Keratinocyte (primary cell): ENCODE results near the gene SEC63. TPM values are rescaled to one million over a fixed set of nuclear protein-coding genes. Genes with fewer than 3 reads are reported as not detected.

Experiments used
- DNase-seq: peaks from one replicate; pipeline ENCODE4 v3.0.0-alpha.2; 2011; ENCODE audit warnings: low read depth, missing footprints, low spot score
- FAIRE-seq: peaks from 2 replicates; lab custom pipeline; 2011; peaks lifted over from hg19 to GRCh38; lab: Jason Lieb, UNC
- H2AFZ ChIP-seq: 2 replicates; pipeline ENCODE4 v1.6.0; 2012; ENCODE audit warnings: low read length, control low read depth, inconsistent platforms; ENCODE audit not compliant: control insufficient read depth
- H3K27ac ChIP-seq: 2 replicates; pipeline ENCODE4 v1.5.1; 2011; ENCODE audit warnings: low read length; ENCODE audit not compliant: control insufficient read depth, insufficient read depth
- H3K27me3 ChIP-seq: 3 replicates; pipeline ENCODE4 v1.6.0; 2011; ENCODE audit warnings: low read length; ENCODE audit not compliant: control insufficient read depth, insufficient read depth; ENCODE audit errors: extremely low read depth
- H3K36me3 ChIP-seq, 2 experiments: 2 replicates in 1 of 2; 3 replicates in 1 of 2; pipeline ENCODE4 v1.5.1; 2011; ENCODE audit warnings: low read length in 2 of 2, mild to moderate bottlenecking in 1 of 2; ENCODE audit not compliant: control insufficient read depth in 2 of 2, insufficient read depth in 2 of 2; ENCODE audit errors: extremely low read depth in 1 of 2
- H3K4me1 ChIP-seq: 3 replicates; pipeline ENCODE4 v1.5.1; 2011; ENCODE audit warnings: low read length; ENCODE audit not compliant: control insufficient read depth, insufficient read depth; ENCODE audit errors: extremely low read depth
- H3K4me2 ChIP-seq: 3 replicates; pipeline ENCODE4 v1.6.0; 2011; ENCODE audit warnings: low read depth, low read length; ENCODE audit not compliant: control insufficient read depth, insufficient read depth; ENCODE audit errors: extremely low read depth
- H3K4me3 ChIP-seq, 3 experiments: fragments of 200-600 bp in 1 of 3; sonication (generic) in 1 of 3; 2 replicates in 2 of 3; 3 replicates in 1 of 3; pipeline ENCODE4 v1.5.1; 2011 to 2016; ENCODE audit warnings: low read length in 3 of 3, mild to moderate bottlenecking in 3 of 3, control low read depth in 2 of 3, inconsistent platforms in 1 of 3, low read depth in 1 of 3, mixed read lengths in 1 of 3, mixed run types in 1 of 3, moderate library complexity in 1 of 3; ENCODE audit not compliant: control insufficient read depth in 2 of 3, insufficient read depth in 2 of 3; ENCODE audit errors: extremely low read depth in 1 of 3
- H3K79me2 ChIP-seq: 2 replicates; pipeline ENCODE4 v1.6.0; 2012; ENCODE audit warnings: low read length; ENCODE audit not compliant: control insufficient read depth, insufficient read depth
- H3K9ac ChIP-seq: 3 replicates; pipeline ENCODE4 v1.6.0; 2011; ENCODE audit warnings: low read length; ENCODE audit not compliant: control insufficient read depth, insufficient read depth; ENCODE audit errors: extremely low read depth
- H3K9me1 ChIP-seq: 3 replicates; pipeline ENCODE4 v1.6.0; 2011; ENCODE audit warnings: low read length; ENCODE audit not compliant: control insufficient read depth, insufficient read depth; ENCODE audit errors: extremely low read depth
- H3K9me3 ChIP-seq: 2 replicates; pipeline ENCODE4 v1.5.1; 2012; ENCODE audit warnings: low read depth, low read length; ENCODE audit not compliant: control insufficient read depth
- H4K20me1 ChIP-seq: 3 replicates; pipeline ENCODE4 v1.6.0; 2011; ENCODE audit warnings: low read length; ENCODE audit not compliant: control insufficient read depth, insufficient read depth; ENCODE audit errors: extremely low read depth
- CTCF ChIP-seq, 3 experiments: IDR thresholded peaks in 1 of 3; conservative IDR thresholded peaks in 1 of 3; optimal IDR thresholded peaks in 1 of 3; 2 replicates in 2 of 3; 3 replicates in 1 of 3; pipeline versions ENCODE3 to v1.5.1; 2011; ENCODE audit warnings: low read length in 3 of 3, mild to moderate bottlenecking in 3 of 3, moderate library complexity in 2 of 3, control low read depth in 1 of 3, inconsistent platforms in 1 of 3; ENCODE audit not compliant: insufficient read depth in 2 of 3; ENCODE audit errors: extremely low read depth in 1 of 3
- EZH2 ChIP-seq: IDR thresholded peaks from one replicate; pipeline ENCODE4 v1.6.1; 2012; ENCODE audit warnings: inconsistent platforms, mild to moderate bottlenecking, low read length, moderate library complexity
- dilution Hi-C: fragments of 300-500 bp; cut with MboI; formaldehyde crosslinking; loops from one replicate; pipeline ENCODE4 v1.7.0; 2020; ENCODE audit warnings: low sequenced_read_pairs; ENCODE audit not compliant: extremely low pct_ligation_motif_present
- polyA plus RNA-seq, 5 experiments: library from polyadenylated mRNA; depleted of rRNA in 3 of 5; stranded (reverse) in 3 of 5; stranded (forward) in 1 of 5; unstranded in 1 of 5; fragments of >200 nt; gene quantifications; 1 replicate in 1 of 5; 2 replicates in 3 of 5; 3 replicates in 1 of 5; pipeline versions ENCODE4 v1.2.1 to v1.2.3, GENCODE V29; 2011 to 2012; ENCODE audit warnings: missing spikeins in 2 of 5, low read depth in 1 of 5, low replicate concordance in 1 of 5

The SEC63 gene
- polyA plus RNA-seq, 1 donor (not counting 4 experiments of a cell fraction or from before 2014, with no cell fraction given): 91.4 TPM

GRCh38 chr6:108004861-108005260, 46.9 kb upstream of the SEC63 start:
- Histone ChIP-seq H3K4me2 (no peak overlapping the region), H3K27ac (no peak overlapping the region), H3K27me3 (no peaks in the 10 kb centered on the region), H3K9me1 (no peaks in the 10 kb centered on the region), H3K4me1 (peaks cover 14% of the 10 kb centered on the region), H3K9ac (no peak overlapping the region), H3K4me3 (no peak overlapping the region), H3K79me2 (no peaks in the 10 kb centered on the region), H3K36me3 (no peaks in the 10 kb centered on the region), H4K20me1 (no peaks in the 10 kb centered on the region), H3K9me3 (no peaks in the 10 kb centered on the region), H2AFZ (no peak overlapping the region)
- TF ChIP-seq EZH2 (no peak), CTCF (optimal IDR thresholded peaks at IDR 0.05 in 1 of 3, IDR thresholded peaks at IDR 0.05 in 1 of 3, conservative IDR thresholded peaks at IDR 0.05 in 1 of 3; ENCODE audit: extremely low read depth in 1 of 3, insufficient read depth in 2 of 3, low read length in 3 of 3) (no peak)
- DNase-seq (no peak), FAIRE-seq (no peak)
- dilution Hi-C loops: no loop called here

GRCh38 chr6:108002365-108003221, 44.6 kb upstream of the SEC63 start:
- H3K9me1 ChIP-seq: no peaks in the 10 kb centered on the region
- H4K20me1 ChIP-seq: no peaks in the 10 kb centered on the region
- peak overlapping the region; percentile 11 for H3K4me2 ChIP-seq
- H3K36me3 ChIP-seq: no peaks in the 10 kb centered on the region
- H2AFZ ChIP-seq: peak overlapping the region; percentile 50
- DNase-seq (peak; percentile 75), FAIRE-seq (peak; percentile 90)
- no peaks in the 10 kb centered on the region for H3K27me3 ChIP-seq
- H3K9me3 ChIP-seq: no peaks in the 10 kb centered on the region
- peak overlapping the region; percentile 65 for H3K27ac ChIP-seq
- H3K4me1 ChIP-seq: peaks cover 14% of the 10 kb centered on the region
- no peak overlapping the region for H3K4me3 ChIP-seq
- TF ChIP-seq EZH2: no peak
- TF ChIP-seq CTCF (optimal IDR thresholded peaks at IDR 0.05 in 1 of 3, IDR thresholded peaks at IDR 0.05 in 1 of 3, conservative IDR thresholded peaks at IDR 0.05 in 1 of 3; ENCODE audit: extremely low read depth in 1 of 3, insufficient read depth in 2 of 3, low read length in 3 of 3): no peak
- H3K79me2 ChIP-seq: no peaks in the 10 kb centered on the region
- dilution Hi-C loops: no loop called here
- H3K9ac ChIP-seq: peak overlapping the region; percentile 25
